CD14-positive monocyte (primary cell): Measurements from ENCODE around the gene OR8D2. TPM values are rescaled to one million over a fixed set of nuclear protein-coding genes. Genes with fewer than 3 reads are reported as not detected.

ENCODE experiments used
- DNase-seq, 3 donors: peaks; one replicate each; pipeline ENCODE4 v3.0.0-alpha.2; 2011 to 2022
- H2AFZ ChIP-seq: 2 replicates; pipeline ENCODE4 v1.6.0; 2012; ENCODE audit warnings: mild to moderate bottlenecking, low read depth, low read length, inconsistent platforms; ENCODE audit not compliant: insufficient read depth, poor library complexity, severe bottlenecking
- H3K27ac ChIP-seq, 2 donors: 1 replicate in 1 of 2; 2 replicates in 1 of 2; pipeline ENCODE4 v1.5.1; 2012 to 2013; ENCODE audit warnings: low read length in 2 of 2, control low read depth in 1 of 2, inconsistent platforms in 1 of 2, low read depth in 1 of 2, mild to moderate bottlenecking in 1 of 2
- H3K27me3 ChIP-seq, 2 donors: one replicate each; pipeline versions ENCODE4 v1.6.0 to v1.6.1; 2011 to 2013; ENCODE audit warnings: low read length in 2 of 2; ENCODE audit not compliant: control insufficient read depth in 2 of 2, insufficient read depth in 2 of 2
- H3K36me3 ChIP-seq, 2 donors: replicated peaks in 1 of 2; 1 replicate in 1 of 2; 2 replicates in 1 of 2; pipeline versions ENCODE4 v1.5.1 to v1.6.1; 2012 to 2013; ENCODE audit warnings: low read length in 2 of 2, control low read depth in 1 of 2, inconsistent platforms in 1 of 2, mild to moderate bottlenecking in 1 of 2; ENCODE audit not compliant: insufficient read depth in 2 of 2, control insufficient read depth in 1 of 2
- H3K4me1 ChIP-seq, 2 donors: 1 replicate in 1 of 2; 2 replicates in 1 of 2; pipeline versions ENCODE4 v1.5.1 to v1.6.1; 2012 to 2013; ENCODE audit warnings: low read length in 2 of 2, control low read depth in 1 of 2, inconsistent platforms in 1 of 2, mild to moderate bottlenecking in 1 of 2, moderate library complexity in 1 of 2; ENCODE audit not compliant: insufficient read depth in 2 of 2, control insufficient read depth in 1 of 2
- H3K4me2 ChIP-seq: replicated peaks from 2 replicates; pipeline ENCODE3; 2012; ENCODE audit warnings: low read length, moderate library complexity, mild to moderate bottlenecking; ENCODE audit not compliant: poor library complexity, severe bottlenecking; ENCODE audit errors: extremely low read depth
- H3K4me3 ChIP-seq, 3 experiments: fragments of 200-600 bp in 1 of 3; sonication (generic) in 1 of 3; replicated peaks in 1 of 3; 1 replicate in 2 of 3; 2 replicates in 1 of 3; pipeline ENCODE4 v1.5.1; 2011 to 2013; ENCODE audit warnings: low read length in 3 of 3, mild to moderate bottlenecking in 3 of 3, control low read depth in 2 of 3, low read depth in 2 of 3, inconsistent platforms in 1 of 3, moderate library complexity in 1 of 3
- H3K79me2 ChIP-seq: 2 replicates; pipeline ENCODE4 v1.6.0; 2012; ENCODE audit warnings: mild to moderate bottlenecking, control low read depth, inconsistent platforms, low read length, moderate library complexity; ENCODE audit not compliant: insufficient read depth
- H3K9ac ChIP-seq: 2 replicates; pipeline ENCODE4 v1.6.0; 2017; ENCODE audit warnings: low read length, mild to moderate bottlenecking; ENCODE audit not compliant: insufficient read depth, poor library complexity, severe bottlenecking
- H3K9me3 ChIP-seq, 2 donors: replicated peaks in 1 of 2; 1 replicate in 1 of 2; 2 replicates in 1 of 2; pipeline versions ENCODE4 v1.5.1 to v1.6.1; 2012 to 2013; ENCODE audit warnings: low read length in 2 of 2, control low read depth in 1 of 2; ENCODE audit not compliant: control insufficient read depth in 1 of 2, insufficient read depth in 1 of 2
- H4K20me1 ChIP-seq: 2 replicates; pipeline ENCODE4 v1.6.0; 2012; ENCODE audit warnings: mild to moderate bottlenecking, low read length, control low read depth, moderate library complexity; ENCODE audit not compliant: insufficient read depth
- H3K27ac Mint-ChIP-seq, 7 donors: one replicate each; pipeline ENCODE4 v1.8.0; 2020; ENCODE audit warnings: mild to moderate bottlenecking in 7 of 7, mixed read lengths in 7 of 7, moderate library complexity in 6 of 7, inconsistent platforms in 2 of 7
- H3K27me3 Mint-ChIP-seq, 3 donors: one replicate each; pipeline ENCODE4 v1.8.0; 2021 to 2022; ENCODE audit warnings: low read depth in 3 of 3, mild to moderate bottlenecking in 3 of 3, mixed read lengths in 3 of 3, moderate library complexity in 3 of 3, inconsistent platforms in 1 of 3
- H3K36me3 Mint-ChIP-seq, 2 donors: one replicate each; pipeline ENCODE4 v1.8.0; 2020; ENCODE audit warnings: mixed read lengths in 2 of 2, inconsistent platforms in 1 of 2, mild to moderate bottlenecking in 1 of 2
- H3K4me1 Mint-ChIP-seq: one replicate; pipeline ENCODE4 v1.8.0; 2020; ENCODE audit warnings: mild to moderate bottlenecking, mixed read lengths
- H3K4me3 Mint-ChIP-seq, 2 donors: one replicate each; pipeline ENCODE4 v1.8.0; 2020; ENCODE audit warnings: mild to moderate bottlenecking in 2 of 2, mixed read lengths in 2 of 2, moderate library complexity in 1 of 2
- H3K9me3 Mint-ChIP-seq, 7 donors: one replicate each; pipeline ENCODE4 v1.8.0; 2020 to 2022; ENCODE audit warnings: mixed read lengths in 7 of 7, mild to moderate bottlenecking in 6 of 7, moderate library complexity in 6 of 7, inconsistent platforms in 2 of 7
- WGBS: methylation state at CpG from one replicate; pipeline ENCODE4 v1.1.5; 2013; ENCODE audit warnings: missing lambda C conversion rate; ENCODE audit not compliant: insufficient coverage; 5-methylcytosine and 5-hydroxymethylcytosine counted together
- intact Hi-C, 2 donors: fragments of 100-400 bp; cut with micrococcal nuclease; formaldehyde crosslinking; loops; one replicate each; pipeline versions ENCODE4 v1.15.0 to v1.15.1; 2023
- polyA plus RNA-seq, 3 donors: library from polyadenylated mRNA; depleted of rRNA in 1 of 3; unstranded in 2 of 3; stranded (reverse) in 1 of 3; fragments of 300-500 nt in 2 of 3; fragments of >200 nt in 1 of 3; fragmentation: Illumina TruSeq in 2 of 3; gene quantifications; 1 replicate in 2 of 3; 2 replicates in 1 of 3; pipeline ENCODE4 v1.2.3, GENCODE V29; 2012 to 2021
- TF ChIP-seq, protein P1 (sequence below): fragments of 200-600 bp; IDR thresholded peaks from one replicate; pipeline ENCODE4 v1.8.0; 2022; ENCODE audit warnings: antibody characterized with exemption, mild to moderate bottlenecking

The OR8D2 gene
- polyA plus RNA-seq, 3 donors: not detected

GRCh38 chr11:124346311-124346955 is 26.4 kb upstream of the OR8D2 start:
- H3K36me3 ChIP-seq: no peaks in the 10 kb centered on the region
- H3K79me2 ChIP-seq: no peaks in the 10 kb centered on the region
- Mint-ChIP-seq H3K27me3 (no peaks in the 10 kb centered on the region), H3K4me1 (peaks cover 3% of the 10 kb centered on the region), H3K27ac (no peak overlapping the region), H3K36me3 (no peaks in the 10 kb centered on the region), H3K4me3 (no peak overlapping the region), H3K9me3 (peaks cover 0 to 6% (median 2%) of the 10 kb centered on the region in 7 donors)
- intact Hi-C loops: no loop called here
- H3K4me2 ChIP-seq: no peak overlapping the region
- H3K27me3 ChIP-seq: no peaks in the 10 kb centered on the region
- H3K4me3 ChIP-seq: no peak overlapping the region
- H3K4me1 ChIP-seq: no peaks in the 10 kb centered on the region
- TF ChIP-seq, protein P1, sequence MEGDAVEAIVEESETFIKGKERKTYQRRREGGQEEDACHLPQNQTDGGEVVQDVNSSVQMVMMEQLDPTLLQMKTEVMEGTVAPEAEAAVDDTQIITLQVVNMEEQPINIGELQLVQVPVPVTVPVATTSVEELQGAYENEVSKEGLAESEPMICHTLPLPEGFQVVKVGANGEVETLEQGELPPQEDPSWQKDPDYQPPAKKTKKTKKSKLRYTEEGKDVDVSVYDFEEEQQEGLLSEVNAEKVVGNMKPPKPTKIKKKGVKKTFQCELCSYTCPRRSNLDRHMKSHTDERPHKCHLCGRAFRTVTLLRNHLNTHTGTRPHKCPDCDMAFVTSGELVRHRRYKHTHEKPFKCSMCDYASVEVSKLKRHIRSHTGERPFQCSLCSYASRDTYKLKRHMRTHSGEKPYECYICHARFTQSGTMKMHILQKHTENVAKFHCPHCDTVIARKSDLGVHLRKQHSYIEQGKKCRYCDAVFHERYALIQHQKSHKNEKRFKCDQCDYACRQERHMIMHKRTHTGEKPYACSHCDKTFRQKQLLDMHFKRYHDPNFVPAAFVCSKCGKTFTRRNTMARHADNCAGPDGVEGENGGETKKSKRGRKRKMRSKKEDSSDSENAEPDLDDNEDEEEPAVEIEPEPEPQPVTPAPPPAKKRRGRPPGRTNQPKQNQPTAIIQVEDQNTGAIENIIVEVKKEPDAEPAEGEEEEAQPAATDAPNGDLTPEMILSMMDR: no peak
- WGBS: no CpG with 5 or more reads among the region's 3 CpGs
- no peaks in the 10 kb centered on the region for H4K20me1 ChIP-seq
- no peak overlapping the region for H3K9ac ChIP-seq
- no peak for DNase-seq
- H2AFZ ChIP-seq: no peak overlapping the region
- H3K9me3 ChIP-seq: no peaks in the 10 kb centered on the region
- H3K27ac ChIP-seq: no peak overlapping the region

DNA sequence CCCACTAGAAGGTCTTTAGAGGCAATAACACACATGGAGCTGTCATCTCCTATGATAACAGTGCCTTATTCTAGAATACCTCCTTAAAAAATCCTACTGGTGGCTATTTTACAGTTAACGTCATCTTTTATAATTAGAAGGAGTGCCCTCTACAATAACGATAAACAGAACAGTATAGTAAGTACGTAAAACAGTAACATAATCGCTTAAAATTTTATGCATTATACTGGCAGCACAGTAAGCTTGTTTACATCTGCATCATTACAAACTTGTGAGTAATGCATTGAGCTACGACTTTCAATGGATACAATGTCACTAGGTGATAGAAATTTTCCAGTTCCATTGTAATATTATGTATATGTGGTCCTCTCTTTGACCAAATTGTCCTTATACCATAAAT is 24.3 kb upstream of the OR8D2 start:
- H3K79me2 ChIP-seq: no peaks in the 10 kb centered on the region
- Mint-ChIP-seq H3K4me1 (peaks cover 10% of the 10 kb centered on the region), H3K27me3 (peaks cover 0 to 2% (median 1%) of the 10 kb centered on the region in 3 donors), H3K4me3 (no peak overlapping the region), H3K36me3 (no peaks in the 10 kb centered on the region), H3K9me3 (peaks cover 0 to 3% (median 2%) of the 10 kb centered on the region in 7 donors), H3K27ac (no peak overlapping the region)
- H3K36me3 ChIP-seq: no peaks in the 10 kb centered on the region
- H3K27ac ChIP-seq: no peak overlapping the region
- H2AFZ ChIP-seq: no peak overlapping the region
- no peak for DNase-seq
- TF ChIP-seq, protein P1: no peak
- no peaks in the 10 kb centered on the region for H4K20me1 ChIP-seq
- intact Hi-C loops: no loop called here
- no peak overlapping the region for H3K9ac ChIP-seq
- no peaks in the 10 kb centered on the region for H3K27me3 ChIP-seq
- H3K4me3 ChIP-seq: no peak overlapping the region
- no peak overlapping the region for H3K4me2 ChIP-seq
- H3K4me1 ChIP-seq: peaks cover 6 to 7% of the 10 kb centered on the region in 2 donors
- no peaks in the 10 kb centered on the region for H3K9me3 ChIP-seq
- WGBS: no CpG with 5 or more reads among the region's 5 CpGs
